GM12873 (cell line): Measurements from ENCODE around the gene OLFM1.

ENCODE experiments used
- CTCF ChIP-seq: IDR thresholded peaks from 2 replicates; pipeline ENCODE4 v1.5.1; 2012; ENCODE audit warnings: low read depth, mild to moderate bottlenecking, moderate library complexity, low read length, control low read depth; ENCODE audit not compliant: insufficient read depth; ENCODE audit errors: missing control alignments

Gene OLFM1

GRCh38 chr9:135069558-135070197 is 17.8 kb upstream of the OLFM1 start:
- no peak for TF ChIP-seq CTCF

DNA sequence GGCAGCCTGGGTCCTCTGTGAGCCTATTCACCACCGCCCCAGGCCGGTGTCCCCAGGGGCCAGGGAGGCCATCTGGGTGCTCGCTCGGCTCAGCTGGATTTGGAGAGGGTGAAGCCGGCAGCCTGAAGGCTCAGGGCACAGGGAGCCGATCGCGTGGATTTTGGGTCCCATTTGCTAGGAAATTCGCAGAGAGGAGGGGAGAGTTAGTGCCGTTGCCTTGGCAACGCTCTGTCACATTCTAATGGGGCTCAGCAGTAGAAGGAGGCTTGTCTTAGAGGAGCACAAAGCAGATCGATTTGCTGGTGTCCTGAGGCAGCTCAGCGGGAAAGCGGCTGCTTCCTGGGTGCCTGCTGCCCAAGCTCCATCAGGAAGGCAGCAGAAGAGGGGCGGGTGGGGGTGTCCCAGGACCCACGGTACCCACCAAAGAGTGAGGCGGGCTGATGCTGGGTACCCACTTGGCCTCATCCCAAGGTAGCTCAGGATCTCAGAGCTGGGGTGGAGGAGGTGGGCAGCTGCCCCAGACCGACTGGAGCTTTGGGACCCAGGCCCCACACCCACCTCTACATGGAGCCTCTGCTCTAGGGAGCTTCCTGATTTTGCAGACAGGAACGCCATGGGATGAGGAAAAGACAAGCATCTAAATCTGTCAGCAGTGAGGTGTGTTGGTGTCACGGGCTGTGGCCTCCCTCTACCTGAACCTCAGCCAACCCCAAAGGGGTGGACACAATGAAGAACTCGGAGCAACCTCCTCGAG is 17.1 kb upstream of the OLFM1 start:
- TF ChIP-seq CTCF, result no peak

DNA sequence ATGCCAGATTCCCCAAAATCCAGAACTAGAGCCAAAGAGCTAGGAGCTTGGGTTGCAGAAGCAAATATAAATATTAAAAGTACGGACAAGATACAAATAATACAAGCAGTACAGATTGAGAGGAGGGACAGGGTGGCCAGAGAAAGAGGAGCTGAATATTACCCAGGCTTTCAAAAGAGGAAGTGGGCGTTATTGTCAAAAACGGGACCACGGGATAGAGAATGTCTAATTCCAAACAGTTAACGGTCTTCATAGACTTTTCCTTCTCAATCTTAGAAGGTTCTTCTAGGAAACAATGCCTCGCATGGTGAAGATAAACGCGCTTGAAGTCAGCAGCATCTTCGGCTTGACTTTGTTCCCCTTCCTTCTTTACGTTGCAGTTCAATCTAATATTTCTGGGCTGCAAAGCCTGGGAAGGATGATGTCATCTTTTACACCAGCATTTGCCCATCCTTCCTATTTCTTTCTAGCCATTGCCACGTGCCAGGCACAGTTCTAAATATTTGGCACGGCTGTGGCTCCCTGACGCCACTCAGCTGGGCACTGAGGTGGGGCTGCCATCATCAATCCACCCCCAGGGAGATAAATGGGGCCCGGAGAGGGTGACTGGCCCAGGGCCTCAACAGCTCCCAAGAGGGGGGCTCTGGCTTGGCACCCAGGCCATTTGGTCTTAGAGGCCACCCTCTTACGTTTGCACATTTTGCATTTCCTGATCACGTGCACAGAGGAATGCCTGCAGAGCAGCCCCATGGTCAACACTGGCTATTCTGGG is 16.3 kb upstream of the OLFM1 start:
- no peak for TF ChIP-seq CTCF

DNA sequence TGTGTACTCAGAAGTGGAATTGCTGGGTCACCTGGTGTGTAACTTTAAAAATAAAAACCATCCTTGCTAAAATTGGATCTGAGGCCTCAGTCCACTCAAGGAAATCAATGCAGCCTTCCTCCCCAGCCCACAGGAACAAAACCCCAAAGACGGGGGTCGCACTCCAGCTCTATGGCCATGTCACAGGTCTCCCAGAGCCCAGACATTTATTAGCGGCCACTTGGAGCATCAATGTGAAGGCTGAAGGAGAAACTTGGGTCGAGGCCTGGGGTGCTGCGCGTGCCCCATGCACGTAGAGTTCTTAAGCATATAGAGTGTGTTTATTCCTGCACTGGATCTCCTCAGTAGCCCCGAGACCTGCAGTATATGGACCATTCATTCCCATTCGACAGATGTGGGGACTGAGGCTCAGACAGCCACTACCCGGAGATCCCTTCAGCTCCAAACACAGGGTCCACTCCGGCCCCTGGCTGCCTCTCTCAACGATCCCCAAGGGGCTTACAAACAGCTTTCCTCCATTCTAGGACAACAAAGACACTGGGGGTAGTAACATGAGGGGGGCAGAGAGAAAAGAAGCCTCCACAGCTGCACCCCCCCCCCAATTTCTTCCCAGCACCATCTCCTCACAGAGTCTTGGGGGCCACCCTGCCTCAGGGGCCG is 14.3 kb upstream of the OLFM1 start:
- no peak for TF ChIP-seq CTCF

- TF ChIP-seq CTCF, result no peak
These were observed 13.6 kb upstream of the OLFM1 start for GRCh38 chr9:135073741-135074305.

DNA sequence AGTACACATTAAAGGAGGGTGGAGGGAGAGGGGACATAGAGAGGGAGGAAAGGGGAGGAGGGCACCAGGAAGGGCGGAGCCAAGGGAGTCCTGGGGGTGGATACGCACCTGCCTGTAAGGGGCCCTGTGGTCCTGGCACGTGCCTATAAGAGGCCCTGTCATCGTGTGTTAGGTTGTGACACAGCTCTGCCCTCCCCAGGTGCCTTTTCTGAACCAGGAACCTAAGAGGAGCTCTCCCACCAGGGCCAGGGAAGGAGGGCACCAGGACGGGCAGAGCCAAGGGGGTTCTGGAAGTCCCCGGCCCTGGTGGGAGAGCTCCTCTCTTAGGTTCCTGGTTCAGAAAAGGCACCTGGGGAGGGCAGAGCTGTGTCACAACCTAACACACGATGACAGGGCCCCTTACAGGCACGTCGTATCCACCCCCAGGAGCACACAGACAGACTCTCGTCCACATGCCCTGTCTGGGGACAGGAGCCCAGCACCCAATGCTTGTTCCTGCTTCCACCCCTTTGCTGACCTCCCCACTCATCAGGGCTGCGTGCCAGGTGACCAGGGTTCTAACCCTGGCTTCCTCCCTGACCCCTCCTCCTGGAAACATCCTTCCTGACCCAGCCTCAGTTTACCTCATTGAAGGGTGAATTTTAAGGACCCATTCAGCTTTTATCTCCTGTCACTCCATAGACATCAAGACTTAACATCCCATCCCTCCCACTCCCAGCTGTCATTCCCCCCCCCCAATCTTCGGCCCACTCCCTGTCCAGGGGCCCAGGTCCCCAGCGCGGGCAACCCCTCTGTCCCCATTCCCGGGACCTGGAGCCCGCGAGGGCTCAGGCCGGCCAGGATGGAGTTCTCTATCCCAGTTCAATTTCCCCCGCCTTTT is 12.9 kb upstream of the OLFM1 start:
- TF ChIP-seq CTCF, result no peak
